ENCODE results near the gene CORO2B.

DNA sequence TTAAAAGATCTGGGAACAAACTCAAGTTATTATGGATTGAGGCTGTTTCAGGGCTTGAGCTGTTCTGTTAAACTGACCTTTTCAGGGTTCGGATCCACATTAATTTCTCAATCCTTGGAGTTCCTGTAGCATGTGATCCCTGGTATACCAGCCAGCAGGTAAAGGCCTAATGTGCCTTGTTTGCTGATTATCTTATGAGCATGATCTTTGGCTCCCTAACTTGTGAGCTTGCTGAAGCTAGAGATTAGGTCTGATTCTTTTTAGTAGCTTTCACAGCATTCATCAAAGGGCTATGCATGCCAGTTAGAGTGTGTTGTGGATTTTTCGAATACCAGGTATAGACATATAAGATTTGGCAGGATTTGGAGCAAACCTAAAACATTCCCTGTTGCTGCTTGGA, 10.3 kb downstream of the CORO2B start:
- TF ChIP-seq, protein P1, sequence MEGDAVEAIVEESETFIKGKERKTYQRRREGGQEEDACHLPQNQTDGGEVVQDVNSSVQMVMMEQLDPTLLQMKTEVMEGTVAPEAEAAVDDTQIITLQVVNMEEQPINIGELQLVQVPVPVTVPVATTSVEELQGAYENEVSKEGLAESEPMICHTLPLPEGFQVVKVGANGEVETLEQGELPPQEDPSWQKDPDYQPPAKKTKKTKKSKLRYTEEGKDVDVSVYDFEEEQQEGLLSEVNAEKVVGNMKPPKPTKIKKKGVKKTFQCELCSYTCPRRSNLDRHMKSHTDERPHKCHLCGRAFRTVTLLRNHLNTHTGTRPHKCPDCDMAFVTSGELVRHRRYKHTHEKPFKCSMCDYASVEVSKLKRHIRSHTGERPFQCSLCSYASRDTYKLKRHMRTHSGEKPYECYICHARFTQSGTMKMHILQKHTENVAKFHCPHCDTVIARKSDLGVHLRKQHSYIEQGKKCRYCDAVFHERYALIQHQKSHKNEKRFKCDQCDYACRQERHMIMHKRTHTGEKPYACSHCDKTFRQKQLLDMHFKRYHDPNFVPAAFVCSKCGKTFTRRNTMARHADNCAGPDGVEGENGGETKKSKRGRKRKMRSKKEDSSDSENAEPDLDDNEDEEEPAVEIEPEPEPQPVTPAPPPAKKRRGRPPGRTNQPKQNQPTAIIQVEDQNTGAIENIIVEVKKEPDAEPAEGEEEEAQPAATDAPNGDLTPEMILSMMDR (conservative IDR thresholded peaks at IDR 0.05; ENCODE audit: low read depth, low read length): no peak
- no peak for TF ChIP-seq EZH2 (IDR thresholded peaks at IDR 0.05; ENCODE audit: borderline replicate concordance, low read depth, low read length, poor library complexity, severe bottlenecking)

All from A673 (cell line).